PC-9 (cell line): ENCODE results near the gene RREB1. TPM values are rescaled to one million over a fixed set of nuclear protein-coding genes. Genes with fewer than 3 reads are reported as not detected.

ENCODE experiments used
- BruUV-seq: library from RNA; stranded (reverse); fragments of 400-500 nt; replicated peaks from 2 replicates; lab custom pipeline; 2021; lab: Mats Ljungman, UMichigan
- CTCF ChIA-PET: fragments of 300-600 bp; sonication (Branson Sonifier 250); formaldehyde crosslinking; loops from one replicate; lab custom pipeline; 2022; ENCODE audit warnings: antibody characterized with exemption; lab: Charles Lee
- POLR2A ChIA-PET: fragments of 300-600 bp; sonication (Branson Sonifier 250); formaldehyde crosslinking; loops from one replicate; lab custom pipeline; 2022; ENCODE audit warnings: antibody characterized with exemption; ENCODE audit not compliant: unreplicated experiment; lab: Charles Lee
- DNase-seq, 2 experiments: peaks; one replicate each; pipeline versions ENCODE4 v3.0.0 to v3.0.0-alpha.2; 2015 to 2022; ENCODE audit warnings: mixed read lengths in 1 of 2
- H2AFZ ChIP-seq: fragments of 200-600 bp; sonication (generic); 2 replicates; pipeline ENCODE4 v1.8.1; 2017; ENCODE audit warnings: antibody characterized with exemption
- H3F3A ChIP-seq: fragments of 200-600 bp; sonication (generic); 2 replicates; pipeline ENCODE4 v1.8.1; 2017; ENCODE audit warnings: antibody characterized with exemption, mild to moderate bottlenecking, low read depth; ENCODE audit not compliant: insufficient read depth
- H3K27ac ChIP-seq: fragments of 200-600 bp; sonication (generic); 2 replicates; pipeline ENCODE4 v1.6.1; 2016; ENCODE audit warnings: mixed run types
- H3K27me3 ChIP-seq: fragments of 200-600 bp; sonication (generic); 2 replicates; pipeline ENCODE4 v1.6.1; 2016; ENCODE audit warnings: low read depth, mixed run types; ENCODE audit not compliant: insufficient read depth
- H3K36me3 ChIP-seq: fragments of 200-600 bp; sonication (generic); 2 replicates; pipeline ENCODE4 v1.6.1; 2016; ENCODE audit warnings: low read depth, mixed run types
- H3K4me1 ChIP-seq: fragments of 200-600 bp; sonication (generic); replicated peaks from 2 replicates; pipeline ENCODE4 v1.6.1; 2016; ENCODE audit warnings: mixed run types; ENCODE audit not compliant: insufficient read depth
- H3K4me2 ChIP-seq: fragments of 200-600 bp; sonication (generic); 2 replicates; pipeline ENCODE4 v1.6.1; 2017; ENCODE audit warnings: mixed run types
- H3K4me3 ChIP-seq: fragments of 200-600 bp; sonication (generic); 2 replicates; pipeline ENCODE4 v1.6.1; 2016; ENCODE audit warnings: mixed run types
- H3K79me2 ChIP-seq: fragments of 200-600 bp; sonication (generic); 2 replicates; pipeline ENCODE4 v1.6.1; 2017; ENCODE audit warnings: low read depth, mixed run types
- H3K9me2 ChIP-seq: fragments of 200-600 bp; sonication (generic); 2 replicates; pipeline ENCODE4 v1.8.1; 2017; ENCODE audit warnings: mild to moderate bottlenecking; ENCODE audit not compliant: insufficient read depth
- H3K9me3 ChIP-seq: fragments of 200-600 bp; sonication (generic); 2 replicates; pipeline ENCODE4 v1.8.1; 2016; ENCODE audit warnings: low read depth; ENCODE audit not compliant: insufficient read depth
- H4K20me1 ChIP-seq: fragments of 200-600 bp; sonication (generic); 2 replicates; pipeline ENCODE4 v1.8.1; 2017; ENCODE audit not compliant: insufficient read depth
- EZH2 ChIP-seq: fragments of 200-600 bp; sonication (generic); IDR thresholded peaks from 2 replicates; pipeline ENCODE4 v1.8.0; 2017; ENCODE audit warnings: antibody characterized with exemption, low read depth
- intact Hi-C: fragments of 100-400 bp; cut with micrococcal nuclease; formaldehyde crosslinking; loops from one replicate; pipeline ENCODE4 v1.10.0; 2022; ENCODE audit not compliant: unreplicated experiment
- total RNA-seq: library from RNA; stranded (reverse); gene quantifications from 2 replicates; pipeline ENCODE4 v1.2.3, GENCODE V29; 2021
- TF ChIP-seq, protein P1 (sequence below): fragments of 200-600 bp; sonication (generic); conservative IDR thresholded peaks from 2 replicates; pipeline ENCODE4 v1.6.1; 2017; ENCODE audit warnings: mixed run types, antibody characterized with exemption, mild to moderate bottlenecking, moderate library complexity

The RREB1 gene
- total RNA-seq, 1 experiment from 2014 or later: 38.4 TPM

DNA sequence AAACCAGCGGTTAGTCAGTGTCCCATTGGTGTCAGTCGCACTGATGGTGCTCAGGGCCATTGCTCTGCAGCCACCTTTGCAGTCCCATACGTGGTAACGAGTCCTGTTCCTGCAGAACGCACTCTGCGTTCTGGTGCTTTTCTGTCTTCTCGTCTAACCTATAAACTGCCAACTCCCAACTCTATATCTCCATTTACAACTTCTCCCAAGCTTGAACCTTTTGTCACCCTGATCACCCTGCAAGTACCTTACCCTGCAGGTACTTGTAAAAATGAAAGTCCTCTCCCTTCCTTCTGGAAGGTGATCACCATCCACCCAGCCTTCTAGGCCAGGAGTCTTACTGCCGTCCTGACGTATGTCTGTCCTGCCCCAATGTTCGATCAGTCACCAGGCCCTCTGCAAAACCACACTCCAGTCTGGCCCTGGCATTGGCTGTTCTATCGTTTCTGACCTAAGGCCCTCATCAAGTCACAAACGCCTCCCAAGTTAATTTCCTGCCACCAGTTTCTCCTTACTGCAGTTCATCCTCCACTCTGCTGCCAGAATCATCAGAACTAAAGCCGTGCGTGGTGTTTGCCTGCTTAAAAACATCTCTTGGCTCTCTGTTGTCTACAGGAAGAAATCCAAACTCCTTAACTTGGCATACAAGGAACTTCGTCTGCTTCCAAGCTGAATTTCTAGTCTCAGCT, 7.9 kb downstream of the RREB1 start:
- TF ChIP-seq, protein P1, sequence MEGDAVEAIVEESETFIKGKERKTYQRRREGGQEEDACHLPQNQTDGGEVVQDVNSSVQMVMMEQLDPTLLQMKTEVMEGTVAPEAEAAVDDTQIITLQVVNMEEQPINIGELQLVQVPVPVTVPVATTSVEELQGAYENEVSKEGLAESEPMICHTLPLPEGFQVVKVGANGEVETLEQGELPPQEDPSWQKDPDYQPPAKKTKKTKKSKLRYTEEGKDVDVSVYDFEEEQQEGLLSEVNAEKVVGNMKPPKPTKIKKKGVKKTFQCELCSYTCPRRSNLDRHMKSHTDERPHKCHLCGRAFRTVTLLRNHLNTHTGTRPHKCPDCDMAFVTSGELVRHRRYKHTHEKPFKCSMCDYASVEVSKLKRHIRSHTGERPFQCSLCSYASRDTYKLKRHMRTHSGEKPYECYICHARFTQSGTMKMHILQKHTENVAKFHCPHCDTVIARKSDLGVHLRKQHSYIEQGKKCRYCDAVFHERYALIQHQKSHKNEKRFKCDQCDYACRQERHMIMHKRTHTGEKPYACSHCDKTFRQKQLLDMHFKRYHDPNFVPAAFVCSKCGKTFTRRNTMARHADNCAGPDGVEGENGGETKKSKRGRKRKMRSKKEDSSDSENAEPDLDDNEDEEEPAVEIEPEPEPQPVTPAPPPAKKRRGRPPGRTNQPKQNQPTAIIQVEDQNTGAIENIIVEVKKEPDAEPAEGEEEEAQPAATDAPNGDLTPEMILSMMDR: no peak
- TF ChIP-seq EZH2: no peak
- H3F3A ChIP-seq: peaks cover 10% of the 10 kb centered on the region; the same call in 1 of the 2 replicates
- ChIA-PET CTCF (no interaction called here), POLR2A (no interaction called here)
- H3K4me2 ChIP-seq: no peak overlapping the region
- no peak for DNase-seq
- peaks cover 7% of the 10 kb centered on the region; the same call in 1 of the 2 replicates for H4K20me1 ChIP-seq
- H3K9me3 ChIP-seq: no peaks in the 10 kb centered on the region
- H3K9me2 ChIP-seq: no peaks in the 10 kb centered on the region
- no peak overlapping the region for H2AFZ ChIP-seq
- no peaks in the 10 kb centered on the region for H3K27me3 ChIP-seq
- H3K4me1 ChIP-seq: peaks cover 32% of the 10 kb centered on the region
- H3K79me2 ChIP-seq: peaks cover 100% of the 10 kb centered on the region
- no TSS peak for BruUV-seq
- H3K27ac ChIP-seq: no peak overlapping the region
- no peaks in the 10 kb centered on the region for H3K36me3 ChIP-seq
- no peak overlapping the region for H3K4me3 ChIP-seq
- intact Hi-C loops: no loop called here

DNA sequence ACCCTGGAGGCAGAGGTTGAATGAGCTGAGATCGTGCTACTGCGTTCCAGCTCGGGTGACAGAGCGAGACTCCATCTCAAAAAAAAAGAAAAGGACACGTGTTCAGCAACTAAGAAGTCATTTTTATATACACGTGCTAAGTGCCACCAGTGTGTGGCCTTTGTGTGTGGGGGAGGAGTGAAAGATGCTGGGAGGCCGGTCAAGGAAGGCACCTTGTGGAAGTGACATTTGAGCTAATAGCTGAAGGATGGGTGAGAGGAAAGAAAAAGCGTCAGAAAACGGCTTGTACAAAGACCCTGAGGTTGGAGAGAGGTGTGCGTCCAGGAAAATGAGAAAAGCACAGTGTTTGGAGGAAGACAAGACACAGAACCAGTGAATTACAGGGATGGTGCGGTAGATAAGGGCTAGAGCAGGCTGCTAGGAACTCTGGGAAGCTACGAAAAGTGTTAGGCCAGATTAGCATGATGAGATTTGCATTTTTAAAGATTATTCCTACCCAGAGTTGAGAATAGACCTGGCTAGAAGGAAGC, 11.6 kb downstream of the RREB1 start:
- no peak for DNase-seq
- ChIA-PET POLR2A (no interaction called here), CTCF (no interaction called here)
- Histone ChIP-seq H2AFZ (no peak overlapping the region), H3K27me3 (no peaks in the 10 kb centered on the region), H3K4me3 (no peak overlapping the region), H4K20me1 (no peaks in the 10 kb centered on the region; the same call in 1 of the 2 replicates), H3K9me3 (no peaks in the 10 kb centered on the region), H3K79me2 (peaks cover 99% of the 10 kb centered on the region), H3K4me2 (no peak overlapping the region), H3K9me2 (no peaks in the 10 kb centered on the region), H3K27ac (no peak overlapping the region), H3F3A (no peaks in the 10 kb centered on the region), H3K4me1 (no peaks in the 10 kb centered on the region), H3K36me3 (no peaks in the 10 kb centered on the region)
- intact Hi-C loops: no loop called here
- TF ChIP-seq EZH2: no peak
- TF ChIP-seq, protein P1: no peak
- no TSS peak for BruUV-seq

DNA sequence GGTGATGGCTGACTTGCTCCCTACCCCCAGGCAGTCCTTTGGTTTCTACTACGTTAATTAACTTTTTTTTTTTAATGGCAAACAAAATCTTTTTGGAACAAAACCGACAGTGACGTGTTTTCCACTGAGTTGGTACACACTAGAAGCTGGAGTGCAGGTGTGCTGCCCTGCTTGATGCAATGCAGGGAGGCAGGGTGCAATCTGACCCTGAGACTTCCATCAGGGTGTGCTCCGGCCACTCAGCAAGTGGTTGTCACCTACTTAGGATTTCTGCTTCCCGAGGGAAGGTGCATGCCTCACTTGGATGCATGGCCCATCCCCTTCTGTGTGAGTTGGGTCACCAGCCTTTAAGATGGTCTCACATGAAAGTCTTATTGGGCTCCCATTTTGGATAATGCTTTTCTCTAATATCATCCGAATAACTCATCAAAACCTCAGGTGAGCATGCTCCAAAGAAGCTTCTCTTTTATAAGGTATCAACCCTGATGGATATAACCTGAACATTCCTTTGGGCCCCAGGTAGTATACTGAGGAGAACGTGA, 14.0 kb downstream of the RREB1 start:
- H3K27ac ChIP-seq: no peak overlapping the region
- no TSS peak for BruUV-seq
- POLR2A ChIA-PET: no interaction called here

More for the DNA sequence above, 14.0 kb downstream of the RREB1 start:
- H3K9me3 ChIP-seq: no peaks in the 10 kb centered on the region
- CTCF ChIA-PET: no interaction called here
- H3K36me3 ChIP-seq: no peaks in the 10 kb centered on the region
- H3K79me2 ChIP-seq: peaks cover 99% of the 10 kb centered on the region
- no peaks in the 10 kb centered on the region for H3K9me2 ChIP-seq
- no peak overlapping the region for H3K4me3 ChIP-seq
- H2AFZ ChIP-seq: no peak overlapping the region
- no peak overlapping the region for H3K4me2 ChIP-seq
- no peaks in the 10 kb centered on the region for H3K4me1 ChIP-seq
- DNase-seq: no peak
- intact Hi-C loops: no loop called here
- TF ChIP-seq EZH2: no peak
- TF ChIP-seq, protein P1: no peak
- no peaks in the 10 kb centered on the region for H3F3A ChIP-seq
- peaks cover 5% of the 10 kb centered on the region for H4K20me1 ChIP-seq
- H3K27me3 ChIP-seq: no peaks in the 10 kb centered on the region
